ENCODE measurements around the gene C22orf15. TPM values are rescaled to one million over a fixed set of nuclear protein-coding genes. Genes with fewer than 3 reads are reported as not detected.

The C22orf15 gene
- total and polyA plus RNA-seq, 9 donors, result 0.14 to 0.66 (median 0.45) TPM

DNA sequence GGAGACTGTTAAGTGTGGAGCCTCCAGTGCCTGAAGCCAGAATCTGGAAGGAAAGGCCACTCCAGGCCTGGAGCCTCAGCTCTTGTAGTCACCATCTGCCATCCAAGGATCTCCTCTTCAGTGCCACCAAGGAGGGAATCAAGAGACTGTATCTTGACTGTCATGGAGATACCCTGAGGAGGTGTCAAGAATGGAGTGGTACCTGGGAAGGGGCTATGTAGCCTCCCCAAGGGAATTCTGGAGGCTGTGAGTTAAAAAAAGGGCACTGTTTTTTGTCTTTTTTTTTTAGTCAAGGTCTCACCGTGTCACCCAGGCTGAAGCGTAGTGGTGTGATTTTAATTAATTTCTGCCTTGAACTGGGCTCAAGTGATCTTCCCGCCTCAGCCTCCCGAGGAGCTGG is 3.2 kb upstream of the C22orf15 start:
- H3K27me3 ChIP-seq (ENCODE audit: control insufficient read depth, insufficient read depth, low read length), result no peaks in the 10 kb centered on the region
- no peak overlapping the region for H3K27ac ChIP-seq (ENCODE audit: low read length)
- WGBS (ENCODE audit: insufficient coverage), result 77% methylated on average over 3 of the region's 4 CpGs

DNA sequence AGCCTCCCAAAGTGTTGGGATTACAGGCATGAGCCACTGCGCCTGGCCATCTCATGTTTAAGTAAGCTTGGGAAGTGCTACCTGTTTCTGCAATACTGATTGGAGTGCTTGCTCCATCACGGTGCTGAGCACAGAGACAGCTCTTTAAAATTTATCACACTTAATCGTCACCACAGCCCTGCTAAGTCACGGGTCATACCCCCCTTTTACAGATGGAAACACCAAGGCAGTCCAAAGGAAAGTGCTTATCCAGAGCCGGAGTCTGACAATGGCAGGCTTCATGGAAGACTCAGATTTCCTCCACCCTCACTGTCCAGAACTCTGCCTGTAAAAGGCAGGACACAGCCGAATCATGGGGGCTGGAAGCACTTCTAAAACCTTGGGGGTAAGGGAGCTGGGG is 2.7 kb upstream of the C22orf15 start:
- Histone ChIP-seq H3K4me1 (ENCODE audit: control insufficient read depth, insufficient read depth, low read length) (peaks cover 18% of the 10 kb centered on the region), H3K9me3 (replicated peaks; ENCODE audit: control insufficient read depth, low read depth, low read length) (no peaks in the 10 kb centered on the region), H3K27ac (ENCODE audit: low read length) (no peak overlapping the region), H3K36me3 (ENCODE audit: control insufficient read depth, insufficient read depth, low read length) (peaks cover 7% of the 10 kb centered on the region), H3K27me3 (ENCODE audit: control insufficient read depth, insufficient read depth, low read length) (no peaks in the 10 kb centered on the region), H3K4me3 (ENCODE audit: low read length) (no peak overlapping the region)
- WGBS (ENCODE audit: insufficient coverage), result 82% methylated on average over 3 of the region's 6 CpGs
- no peak for DNase-seq

More for the DNA sequence above, 3.2 kb upstream of the C22orf15 start:
- Histone ChIP-seq H3K4me3 (ENCODE audit: low read length) (no peak overlapping the region), H3K4me1 (ENCODE audit: control insufficient read depth, insufficient read depth, low read length) (peaks cover 17% of the 10 kb centered on the region), H3K36me3 (ENCODE audit: control insufficient read depth, insufficient read depth, low read length) (peaks cover 2% of the 10 kb centered on the region), H3K9me3 (replicated peaks; ENCODE audit: control insufficient read depth, low read depth, low read length) (no peaks in the 10 kb centered on the region)
- DNase-seq, result no peak

DNA sequence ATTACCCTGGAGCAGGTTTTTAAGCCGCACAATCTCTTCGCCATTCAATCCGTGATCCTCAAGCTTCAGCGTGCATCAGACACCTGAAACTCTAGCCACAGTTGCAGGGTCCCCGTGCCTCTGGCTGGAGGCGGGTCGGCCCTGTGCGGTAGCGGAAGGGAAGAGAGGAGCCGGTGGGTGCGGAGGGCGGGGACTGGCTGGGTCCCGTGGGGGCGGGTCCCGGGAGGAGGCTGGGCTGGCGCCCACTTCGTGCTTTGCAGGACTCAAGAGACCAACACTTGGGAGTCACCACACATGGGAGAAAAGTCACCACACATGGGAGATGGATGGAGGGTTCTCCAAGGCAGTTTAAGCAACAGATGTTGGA is 772 bp downstream of the C22orf15 start:
- Histone ChIP-seq H3K4me3 (ENCODE audit: low read length) (no peak overlapping the region), H3K9me3 (replicated peaks; ENCODE audit: control insufficient read depth, low read depth, low read length) (no peaks in the 10 kb centered on the region), H3K4me1 (ENCODE audit: control insufficient read depth, insufficient read depth, low read length) (peaks cover 33% of the 10 kb centered on the region), H3K27me3 (ENCODE audit: control insufficient read depth, insufficient read depth, low read length) (no peaks in the 10 kb centered on the region), H3K36me3 (ENCODE audit: control insufficient read depth, insufficient read depth, low read length) (peaks cover 12% of the 10 kb centered on the region), H3K27ac (ENCODE audit: low read length) (no peak overlapping the region)
- DNase-seq, result no peak
- WGBS (ENCODE audit: insufficient coverage), result 6% methylated on average over 14 of the region's 17 CpGs

DNA sequence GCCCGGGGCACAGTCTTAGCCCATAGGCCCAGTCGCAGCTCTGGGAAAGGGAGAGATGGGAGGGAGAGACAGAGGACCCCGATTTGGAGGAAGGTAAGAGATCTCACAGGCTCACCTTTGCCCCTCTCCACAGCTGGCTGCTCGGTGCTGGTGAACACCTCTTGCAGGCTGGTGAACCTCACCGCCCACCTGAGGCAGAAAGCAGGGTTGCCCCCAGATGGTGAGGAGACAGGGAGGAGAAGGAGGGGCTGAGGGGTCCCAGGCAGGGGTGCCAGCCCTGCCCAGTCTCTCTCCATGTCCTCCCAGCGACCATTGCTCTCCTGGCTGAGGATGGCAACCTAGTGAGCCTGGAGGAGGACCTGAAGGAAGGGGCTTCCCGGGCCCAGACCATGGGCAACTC is 1.2 kb downstream of the C22orf15 start:
- no peak overlapping the region for H3K27ac ChIP-seq (ENCODE audit: low read length)
- no peak overlapping the region for H3K4me3 ChIP-seq (ENCODE audit: low read length)
- H3K27me3 ChIP-seq (ENCODE audit: control insufficient read depth, insufficient read depth, low read length), result no peaks in the 10 kb centered on the region
- no peak for DNase-seq
- 92% methylated on average over 2 of the region's 7 CpGs for WGBS (ENCODE audit: insufficient coverage)
- no peaks in the 10 kb centered on the region for H3K9me3 ChIP-seq (replicated peaks; ENCODE audit: control insufficient read depth, low read depth, low read length)
- peaks cover 37% of the 10 kb centered on the region for H3K4me1 ChIP-seq (ENCODE audit: control insufficient read depth, insufficient read depth, low read length)
- H3K36me3 ChIP-seq (ENCODE audit: control insufficient read depth, insufficient read depth, low read length), result peaks cover 12% of the 10 kb centered on the region

DNA sequence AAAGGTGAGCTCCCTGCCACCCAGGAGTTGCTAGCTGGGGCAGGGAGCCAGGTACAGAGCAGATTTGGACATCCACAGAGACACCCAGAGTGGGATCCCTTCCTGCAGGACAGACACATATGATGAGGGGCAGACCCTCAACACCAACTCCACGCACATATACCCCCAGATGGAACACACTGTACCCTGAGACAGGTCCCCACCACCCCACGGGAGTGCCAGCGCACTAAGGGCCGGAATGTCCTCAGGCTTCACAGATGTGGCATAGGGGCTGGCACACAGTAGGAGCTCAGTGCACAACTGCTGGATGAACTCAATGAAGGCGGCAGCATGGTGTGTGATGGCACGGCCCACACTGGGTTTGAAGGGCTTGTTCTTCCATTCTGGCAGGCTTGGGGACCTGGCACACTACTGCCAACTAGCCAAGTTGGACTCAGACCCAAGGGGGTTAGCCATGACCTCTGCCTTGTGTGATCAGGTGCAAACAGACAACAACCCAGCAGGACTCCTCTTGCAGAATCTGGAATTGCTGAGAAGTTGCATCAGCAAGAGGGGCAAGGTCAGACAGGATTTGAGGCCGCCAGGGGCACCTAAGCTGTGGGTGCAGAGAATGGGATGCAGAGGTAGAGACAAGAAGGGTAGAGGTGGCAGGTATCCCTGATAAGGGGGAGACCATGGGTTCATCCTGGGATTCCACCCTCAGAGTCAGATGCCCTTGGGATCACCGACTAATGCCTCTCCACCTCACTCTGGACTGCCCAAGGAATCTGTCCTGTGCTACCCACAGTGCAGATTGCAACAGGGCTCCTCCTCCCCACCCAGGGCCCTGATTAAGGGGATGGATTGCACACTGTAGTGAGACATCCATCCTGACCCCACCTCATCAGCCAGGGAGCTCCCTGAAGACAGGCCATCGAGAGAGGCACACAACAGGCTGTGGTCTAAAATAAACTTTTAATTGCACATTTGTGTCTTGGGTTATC is 2.4 kb downstream of the C22orf15 start:
- Histone ChIP-seq H3K27ac (ENCODE audit: low read length) (no peak overlapping the region), H3K4me1 (ENCODE audit: control insufficient read depth, insufficient read depth, low read length) (peaks cover 43% of the 10 kb centered on the region), H3K36me3 (ENCODE audit: control insufficient read depth, insufficient read depth, low read length) (peaks cover 12% of the 10 kb centered on the region), H3K4me3 (ENCODE audit: low read length) (no peak overlapping the region), H3K9me3 (replicated peaks; ENCODE audit: control insufficient read depth, low read depth, low read length) (no peaks in the 10 kb centered on the region), H3K27me3 (ENCODE audit: control insufficient read depth, insufficient read depth, low read length) (no peaks in the 10 kb centered on the region)
- no peak for DNase-seq
- 92% methylated on average over 6 of the region's 9 CpGs for WGBS (ENCODE audit: insufficient coverage)

DNA sequence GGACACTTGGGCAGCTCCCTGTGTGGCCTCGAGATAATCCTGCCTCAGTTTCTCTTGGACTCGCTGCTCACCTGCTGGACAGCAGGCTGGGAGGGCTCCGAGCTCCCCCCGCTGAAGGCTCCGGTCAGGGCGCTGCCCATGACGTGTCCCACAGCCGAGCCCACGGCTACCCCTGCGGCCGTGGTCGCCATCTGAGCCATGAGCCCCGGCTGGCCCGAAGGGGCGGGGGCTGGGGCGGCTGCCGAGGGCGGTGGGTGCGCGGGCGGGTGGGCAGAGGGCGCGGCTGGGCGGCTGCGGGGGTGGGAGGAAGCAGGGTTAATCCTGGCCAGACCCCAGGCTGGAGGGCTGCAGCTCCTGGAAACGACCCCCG is 4.5 kb downstream of the C22orf15 start:
- peaks cover 12% of the 10 kb centered on the region for H3K36me3 ChIP-seq (ENCODE audit: control insufficient read depth, insufficient read depth, low read length)
- peaks cover under 1% of the 10 kb centered on the region for H3K27me3 ChIP-seq (ENCODE audit: control insufficient read depth, insufficient read depth, low read length)
- no peaks in the 10 kb centered on the region for H3K9me3 ChIP-seq (replicated peaks; ENCODE audit: control insufficient read depth, low read depth, low read length)
- H3K4me1 ChIP-seq (ENCODE audit: control insufficient read depth, insufficient read depth, low read length), result peaks cover 47% of the 10 kb centered on the region
- H3K27ac ChIP-seq (ENCODE audit: low read length), result no peak overlapping the region
- H3K4me3 ChIP-seq (ENCODE audit: low read length), result peak overlapping the region; percentile 82
- DNase-seq, result no peak
- WGBS (ENCODE audit: insufficient coverage), result 6% methylated on average over 20 of the region's 27 CpGs

DNA sequence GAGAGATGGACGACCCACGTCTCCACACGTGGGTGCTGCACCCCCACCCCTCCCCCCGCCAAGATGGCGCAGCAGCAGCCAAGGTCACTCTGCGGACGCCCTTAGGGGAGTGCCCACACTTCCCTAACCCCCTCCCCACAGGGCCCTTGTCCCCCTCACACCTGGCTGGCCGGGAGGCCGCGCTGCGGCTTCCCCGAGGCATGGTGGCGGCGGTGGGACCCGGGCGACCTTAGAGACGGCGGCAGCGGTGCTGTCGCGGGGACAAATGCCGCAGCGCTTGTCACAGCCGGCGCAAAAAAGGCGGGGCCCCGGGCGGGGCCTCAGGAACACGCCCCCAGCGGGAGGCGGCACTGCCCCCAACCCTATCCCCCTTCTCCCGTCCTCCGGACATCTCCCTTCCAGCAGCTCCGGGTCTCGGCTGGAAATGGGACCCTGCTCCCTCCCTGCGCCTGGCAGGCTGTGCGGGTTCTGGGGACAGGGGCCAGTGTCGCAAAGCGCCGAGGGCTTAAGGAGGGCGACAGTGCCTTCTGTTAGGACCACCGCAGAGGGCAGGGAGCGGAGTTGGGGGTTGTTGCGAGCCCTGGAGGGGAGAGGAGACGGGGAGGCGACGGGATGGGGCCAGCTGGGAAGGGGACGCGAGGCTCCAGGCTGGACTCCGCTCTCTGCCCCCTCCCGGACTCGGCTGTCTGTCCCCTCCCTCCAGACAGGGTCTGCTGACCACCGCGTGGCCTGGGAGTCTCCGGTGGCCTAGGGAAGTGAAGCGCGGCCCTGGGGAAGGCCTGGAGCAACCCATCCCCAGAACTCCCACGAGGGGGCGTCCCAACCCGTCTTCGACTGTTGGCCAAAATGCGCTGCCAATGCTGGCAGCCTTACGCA is 5.1 kb downstream of the C22orf15 start, which contains the start of gene CHCHD10:
TSS of gene CHCHD10 (minus strand) at position 300 of the 876 bp plus-strand sequence. CDS start at position 202, 98 bp downstream.
- under 1% methylated on average over 51 of the region's 63 CpGs for WGBS (ENCODE audit: insufficient coverage)
- peaks cover 12% of the 10 kb centered on the region for H3K36me3 ChIP-seq (ENCODE audit: control insufficient read depth, insufficient read depth, low read length)
- peak within 1 kb of the TSS; percentile 82 for H3K4me3 ChIP-seq (ENCODE audit: low read length)
- H3K27me3 ChIP-seq (ENCODE audit: control insufficient read depth, insufficient read depth, low read length), result peaks cover 3% of the 10 kb centered on the region
- H3K4me1 ChIP-seq (ENCODE audit: control insufficient read depth, insufficient read depth, low read length), result peaks cover 47% of the 10 kb centered on the region
- H3K27ac ChIP-seq (ENCODE audit: low read length), result peak within 1 kb of the TSS; percentile 85
- DNase-seq, result peak; percentile 88
- H3K9me3 ChIP-seq (replicated peaks; ENCODE audit: control insufficient read depth, low read depth, low read length), result no peaks in the 10 kb centered on the region

DNA sequence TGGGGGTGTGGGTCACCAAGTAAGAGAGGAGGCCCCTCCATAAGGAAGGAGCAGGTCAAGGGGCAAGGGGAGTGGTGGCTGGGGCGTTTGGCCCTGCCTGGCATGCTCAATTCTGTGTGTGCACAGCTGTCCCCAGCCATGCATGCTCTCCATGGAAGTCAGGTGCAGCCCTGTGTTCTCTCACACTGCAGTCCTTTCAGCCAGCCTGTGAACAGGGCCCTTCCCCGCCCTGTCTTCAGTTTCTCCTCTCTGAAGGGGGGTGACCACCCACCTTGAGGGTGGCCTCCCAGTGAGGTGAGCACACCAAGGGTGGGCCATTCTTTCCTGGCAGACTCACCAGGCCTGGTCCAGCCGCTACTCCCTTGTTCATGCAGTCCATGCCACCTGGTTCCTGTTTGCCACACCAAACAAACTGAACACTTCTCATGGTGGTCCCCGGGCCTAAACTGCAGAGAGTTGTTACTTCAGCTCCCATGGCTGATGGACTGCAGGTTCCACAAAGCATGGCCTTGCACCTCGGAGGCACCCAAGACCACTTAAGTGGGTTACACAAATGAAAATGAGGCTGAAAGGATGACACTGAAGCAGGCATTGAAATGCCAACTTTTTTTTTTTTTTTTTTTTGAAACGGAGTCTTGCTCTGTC is 6.7 kb downstream of the C22orf15 start:
- 67% methylated on average over 4 of the region's 6 CpGs for WGBS (ENCODE audit: insufficient coverage)
- Histone ChIP-seq H3K4me1 (ENCODE audit: control insufficient read depth, insufficient read depth, low read length) (peaks cover 49% of the 10 kb centered on the region), H3K36me3 (ENCODE audit: control insufficient read depth, insufficient read depth, low read length) (peaks cover 12% of the 10 kb centered on the region), H3K27ac (ENCODE audit: low read length) (no peak overlapping the region), H3K4me3 (ENCODE audit: low read length) (no peak overlapping the region), H3K27me3 (ENCODE audit: control insufficient read depth, insufficient read depth, low read length) (peaks cover 6% of the 10 kb centered on the region), H3K9me3 (replicated peaks; ENCODE audit: control insufficient read depth, low read depth, low read length) (no peaks in the 10 kb centered on the region)
- DNase-seq, result no peak

DNA sequence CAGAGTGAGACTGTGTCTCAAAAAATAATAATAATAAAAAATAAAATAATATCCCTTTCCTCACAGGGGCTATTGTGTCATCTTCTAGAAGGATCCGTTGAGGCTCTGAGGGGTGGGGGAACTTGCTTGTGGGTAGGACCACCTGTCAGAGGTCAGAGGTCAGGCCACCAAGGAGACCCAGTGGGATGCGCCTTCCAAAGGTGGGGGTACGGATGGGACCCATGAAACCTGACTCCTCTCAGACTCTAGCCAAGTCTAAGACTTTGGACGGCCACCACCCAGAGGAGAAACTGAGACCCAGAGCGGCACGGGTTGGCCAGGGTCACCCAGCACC is 9.5 kb downstream of the C22orf15 start:
- Histone ChIP-seq H3K36me3 (ENCODE audit: control insufficient read depth, insufficient read depth, low read length) (no peaks in the 10 kb centered on the region), H3K9me3 (replicated peaks; ENCODE audit: control insufficient read depth, low read depth, low read length) (no peaks in the 10 kb centered on the region), H3K27me3 (ENCODE audit: control insufficient read depth, insufficient read depth, low read length) (peaks cover 6% of the 10 kb centered on the region), H3K4me3 (ENCODE audit: low read length) (peak overlapping the region; percentile 29), H3K4me1 (ENCODE audit: control insufficient read depth, insufficient read depth, low read length) (peaks cover 51% of the 10 kb centered on the region), H3K27ac (ENCODE audit: low read length) (no peak overlapping the region)
- WGBS (ENCODE audit: insufficient coverage), result 3% methylated on average over 3 of the region's 6 CpGs
- peak; percentile 39 for DNase-seq

All from muscle of leg (tissue), 11 donors.